ENCODE data around the gene CCDC126. TPM values are rescaled to one million over a fixed set of nuclear protein-coding genes. Genes with fewer than 3 reads are reported as not detected.

Gene CCDC126
- total and polyA plus RNA-seq, 2 of the 4 experiments (the other 2 are of a cell fraction): 4.1 to 5.6 TPM

GRCh38 chr7:23607866-23608265 is 10.7 kb downstream of the CCDC126 start:
- Histone ChIP-seq H3K9me1 (ENCODE audit: insufficient read depth, low read length) (0 out of 2 replicates have a peak, but pooled peaks cover 2% of the 10 kb centered on the region), H4K91ac (ENCODE audit: insufficient read depth, low read depth, low read length) (no peak overlapping the region), H3K27me3 (ENCODE audit: control insufficient read depth, insufficient read depth, low read length) (no peaks in the 10 kb centered on the region), H3K27ac (ENCODE audit: insufficient read depth, low read length) (no peak overlapping the region), H3K18ac (ENCODE audit: low read depth, low read length) (no peak overlapping the region), H2AK5ac (ENCODE audit: low read depth, low read length) (no peak overlapping the region), H3K4me3 (ENCODE audit: insufficient read depth, low read depth, low read length) (no peak overlapping the region), H3K79me1 (ENCODE audit: low read depth in 1 of 2, low read length in 2 of 2) (peaks cover 9% of the 10 kb centered on the region in 2 experiments; a peak in 3 of 4 replicates), H2BK15ac (ENCODE audit: low read depth, low read length) (no peak overlapping the region), H3K56ac (ENCODE audit: extremely low read depth, insufficient read depth, low read length) (no peak overlapping the region), H2BK5ac (ENCODE audit: low read depth, low read length, poor library complexity, severe bottlenecking) (no peak overlapping the region), H2AFZ (replicated peaks; ENCODE audit: low read length, poor library complexity) (no peak overlapping the region), H3K14ac (replicated peaks; ENCODE audit: low read depth, low read length) (no peak overlapping the region), H2BK120ac (ENCODE audit: low read depth, low read length) (no peak overlapping the region), H4K5ac (ENCODE audit: low read depth, low read length) (no peak overlapping the region), H3K4me1 (ENCODE audit: control insufficient read depth, insufficient read depth, low read length) (peaks cover 3% of the 10 kb centered on the region; the same call in 1 of the 2 replicates), H3K4me2 (ENCODE audit: low read depth, low read length) (no peak overlapping the region), H4K20me1 (ENCODE audit: insufficient read depth, low read length) (no peaks in the 10 kb centered on the region), H3K36me3 (ENCODE audit: control insufficient read depth, insufficient read depth, low read length) (peaks cover 2% of the 10 kb centered on the region; the same call in 1 of the 2 replicates), H2AK9ac (replicated peaks; ENCODE audit: low read depth, low read length, poor library complexity) (no peak overlapping the region), H2BK20ac (ENCODE audit: low read depth, low read length) (no peak overlapping the region), H4K8ac (ENCODE audit: low read depth in 2 of 2, low read length in 2 of 2) (no peak overlapping the region), H3K23ac (ENCODE audit: low read depth, low read length) (no peak overlapping the region), H3K4ac (ENCODE audit: low read depth, low read length) (no peak overlapping the region), H3K9ac (ENCODE audit: low read depth, low read length) (no peak overlapping the region), H3K9me3 (ENCODE audit: control insufficient read depth, insufficient read depth, low read length) (no peaks in the 10 kb centered on the region)
- no peak for TF ChIP-seq CTCF (conservative IDR thresholded peaks at IDR 0.05; ENCODE audit: low read depth, low read length)
- no peak for TF ChIP-seq BHLHE40 (IDR thresholded peaks at IDR 0.05; ENCODE audit: low read depth, low read length)
- TF ChIP-seq USF2 (IDR thresholded peaks at IDR 0.05; ENCODE audit: low read depth, low read length): no peak
- TF ChIP-seq RAD21 (IDR thresholded peaks at IDR 0.05; ENCODE audit: low read length): no peak
- no peak for TF ChIP-seq CHD1 (IDR thresholded peaks at IDR 0.05; ENCODE audit: low read depth, low read length)
- no peak for TF ChIP-seq RCOR1 (IDR thresholded peaks at IDR 0.05; ENCODE audit: insufficient replicate concordance, low read length)
- TF ChIP-seq FOS (IDR thresholded peaks at IDR 0.05; ENCODE audit: low read depth, low read length): no peak
- TF ChIP-seq ELK1 (IDR thresholded peaks at IDR 0.05; ENCODE audit: borderline replicate concordance, low read depth, low read length): no peak
- TF ChIP-seq MXI1 (IDR thresholded peaks at IDR 0.05; ENCODE audit: borderline replicate concordance, low read depth, low read length): no peak
- no peak for TF ChIP-seq MAFK (IDR thresholded peaks at IDR 0.05; ENCODE audit: low read depth, low read length)
- TF ChIP-seq POLR2A (IDR thresholded peaks at IDR 0.05; ENCODE audit: low read depth, low read length): no peak
- TF ChIP-seq MAZ (IDR thresholded peaks at IDR 0.05; ENCODE audit: borderline replicate concordance, low read depth, low read length): no peak
- no peak for TF ChIP-seq CEBPB (IDR thresholded peaks at IDR 0.05; ENCODE audit: low read depth, low read length)
- WGBS, 2 experiments (ENCODE audit: extremely low coverage in 2 of 2, insufficient read length in 1 of 2): 60% methylated on average over 2 of the region's 8 CpGs; no CpG with 5 or more reads in 1 of the 2 experiments
- BruUV-seq (replicated peaks): no TSS peak
- dilution Hi-C loops (cut with HindIII; ENCODE audit: low sequenced_read_pairs, unreplicated experiment): no loop called here
- DNase-seq (no peak), ATAC-seq (ENCODE audit: low read depth) (no peak)
- intact Hi-C loops (cut with micrococcal nuclease): no loop called here
- ChIA-PET POLR2A (ENCODE audit: unreplicated experiment) (no interaction called here), CTCF (no interaction called here)
- in situ Hi-C loops (cut with MboI; ENCODE audit: low sequenced_read_pairs): no loop called here

Measured in IMR-90 (cell line).